AG08395 (cell line): ENCODE data around the gene DMP1.
"Not testable (repeated sequence)": the region's sequence is repeated elsewhere in the genome, so short reads cannot be mapped to it uniquely, and the experiment has no call there.

Experiments used
- DNase-seq: peaks from one replicate; pipeline ENCODE4 v3.0.0; 2012; ENCODE audit warnings: mixed read lengths, low spot score

Gene DMP1

GRCh38 chr4:87688316-87688715 is 38.2 kb downstream of the DMP1 start:
- DNase-seq, result no peak

GRCh38 chr4:87690947-87691346 is 40.9 kb downstream of the DMP1 start:
- DNase-seq, result not testable (repeated sequence)

DNA sequence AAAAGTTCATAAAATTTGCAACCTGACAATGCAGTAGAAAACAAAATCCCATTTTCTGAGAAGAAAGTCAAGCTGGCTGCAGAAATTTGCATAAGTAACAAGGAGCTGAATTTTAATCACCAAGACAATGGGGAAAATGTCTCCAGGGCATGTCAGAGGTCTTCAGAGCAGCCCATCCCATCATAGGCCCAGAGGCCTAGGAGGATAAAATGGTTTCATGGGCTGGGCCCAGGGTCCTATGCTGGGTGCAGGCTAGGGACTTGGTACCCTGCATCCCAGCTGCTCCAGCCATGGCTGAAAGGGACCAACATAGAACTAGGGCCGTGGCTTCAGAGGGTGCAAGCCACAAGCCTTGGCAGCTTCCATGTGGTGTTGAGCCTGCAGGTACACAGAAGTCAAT is 42.0 kb downstream of the DMP1 start:
- DNase-seq, result not testable (repeated sequence)

GRCh38 chr4:87697272-87697671 is 47.2 kb downstream of the DMP1 start:
- no peak for DNase-seq

GRCh38 chr4:87697945-87698344 is 47.9 kb downstream of the DMP1 start:
- DNase-seq, result no peak

- DNase-seq, result no peak
Observed at GRCh38 chr4:87698394-87698793, 48.3 kb downstream of the DMP1 start.

DNA sequence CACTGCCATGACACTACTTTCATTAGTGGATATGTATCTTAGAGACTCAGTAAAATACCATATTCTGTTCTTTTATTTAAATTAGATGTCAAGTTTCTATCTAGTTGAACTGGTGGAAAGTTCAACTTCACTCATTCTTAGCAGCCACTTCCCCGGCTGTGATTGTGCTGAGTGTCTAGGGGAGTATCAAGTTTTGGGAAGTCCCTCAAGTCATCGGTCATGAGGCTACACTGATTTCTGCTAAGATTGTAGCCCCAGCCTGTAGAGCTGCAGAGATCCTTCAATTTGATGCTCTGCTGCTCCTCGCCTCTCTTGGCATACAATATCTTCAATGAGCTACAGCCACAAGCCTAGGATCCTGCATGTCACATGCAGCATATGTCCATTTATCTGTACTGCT is 53.9 kb downstream of the DMP1 start:
- DNase-seq, result no peak

- no peak for DNase-seq
Observed at GRCh38 chr4:87707279-87707918, 57.3 kb downstream of the DMP1 start.
